ENCODE data around the gene EXOC6B. TPM values are rescaled to one million over a fixed set of nuclear protein-coding genes. Genes with fewer than 3 reads are reported as not detected.

Gene EXOC6B
- total and polyA plus RNA-seq, 11 donors = 18.4 to 192 (median 143) TPM

DNA sequence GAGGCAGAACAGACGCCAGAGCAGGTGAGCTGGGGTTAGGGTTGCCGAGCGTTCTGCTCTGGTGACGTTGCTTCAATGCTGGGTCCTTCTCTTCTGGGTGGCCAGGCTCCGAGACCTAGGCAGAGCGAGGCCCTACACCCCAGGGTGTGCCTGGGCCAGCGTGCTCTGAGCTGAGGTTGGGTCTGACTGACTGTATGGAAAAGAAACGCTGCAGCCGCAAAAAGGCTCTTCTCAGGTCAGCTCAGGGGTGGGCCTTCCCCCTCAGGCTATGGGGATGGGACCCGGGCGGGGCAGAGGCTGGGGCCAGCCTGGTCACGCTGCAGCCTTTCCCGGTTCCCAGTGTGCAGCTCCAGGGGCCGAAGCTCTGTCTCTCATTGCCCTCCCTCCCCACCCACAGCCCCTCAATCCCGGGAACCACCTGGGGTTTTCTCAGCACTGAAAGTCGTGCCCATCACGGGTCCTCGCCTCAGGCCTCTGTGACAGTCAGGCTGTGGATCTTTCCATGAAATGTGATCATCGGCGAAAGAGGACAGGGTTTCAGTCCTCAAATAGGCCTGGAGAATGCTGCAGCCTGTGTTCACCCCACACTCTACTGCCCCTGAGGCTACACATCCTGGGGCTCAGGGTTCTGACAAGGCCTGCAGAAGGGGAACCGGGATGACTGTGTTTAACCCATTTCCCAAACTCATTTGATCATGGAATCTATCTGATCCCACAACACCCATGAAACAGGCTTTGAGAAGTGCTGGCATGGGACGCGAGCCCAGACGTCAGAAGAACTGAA, 697.6 kb downstream of the EXOC6B start:
- intact Hi-C loops (cut with DNase I) = no loop called here
- 88 to 95% (median 92%) methylated on average over 15 to 24 of the region's 24 CpGs for WGBS, 4 donors
- ATAC-seq (no peak), DNase-seq (peak in 1 of 5 donors; percentile 9)
- no peak for TF ChIP-seq POLR2A (IDR thresholded peaks at IDR 0.05)
- TF ChIP-seq, protein P1, sequence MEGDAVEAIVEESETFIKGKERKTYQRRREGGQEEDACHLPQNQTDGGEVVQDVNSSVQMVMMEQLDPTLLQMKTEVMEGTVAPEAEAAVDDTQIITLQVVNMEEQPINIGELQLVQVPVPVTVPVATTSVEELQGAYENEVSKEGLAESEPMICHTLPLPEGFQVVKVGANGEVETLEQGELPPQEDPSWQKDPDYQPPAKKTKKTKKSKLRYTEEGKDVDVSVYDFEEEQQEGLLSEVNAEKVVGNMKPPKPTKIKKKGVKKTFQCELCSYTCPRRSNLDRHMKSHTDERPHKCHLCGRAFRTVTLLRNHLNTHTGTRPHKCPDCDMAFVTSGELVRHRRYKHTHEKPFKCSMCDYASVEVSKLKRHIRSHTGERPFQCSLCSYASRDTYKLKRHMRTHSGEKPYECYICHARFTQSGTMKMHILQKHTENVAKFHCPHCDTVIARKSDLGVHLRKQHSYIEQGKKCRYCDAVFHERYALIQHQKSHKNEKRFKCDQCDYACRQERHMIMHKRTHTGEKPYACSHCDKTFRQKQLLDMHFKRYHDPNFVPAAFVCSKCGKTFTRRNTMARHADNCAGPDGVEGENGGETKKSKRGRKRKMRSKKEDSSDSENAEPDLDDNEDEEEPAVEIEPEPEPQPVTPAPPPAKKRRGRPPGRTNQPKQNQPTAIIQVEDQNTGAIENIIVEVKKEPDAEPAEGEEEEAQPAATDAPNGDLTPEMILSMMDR (IDR thresholded peaks at IDR 0.05) = no peak
- Histone ChIP-seq H3K4me1 (no peaks in the 10 kb centered on the region), H3K27ac (no peak overlapping the region), H3K36me3 (no peaks in the 10 kb centered on the region), H3K9me3 (no peaks in the 10 kb centered on the region), H3K4me3 (no peak overlapping the region), H3K27me3 (peaks cover 0 to 4% (median 0%) of the 10 kb centered on the region in 9 donors)

DNA sequence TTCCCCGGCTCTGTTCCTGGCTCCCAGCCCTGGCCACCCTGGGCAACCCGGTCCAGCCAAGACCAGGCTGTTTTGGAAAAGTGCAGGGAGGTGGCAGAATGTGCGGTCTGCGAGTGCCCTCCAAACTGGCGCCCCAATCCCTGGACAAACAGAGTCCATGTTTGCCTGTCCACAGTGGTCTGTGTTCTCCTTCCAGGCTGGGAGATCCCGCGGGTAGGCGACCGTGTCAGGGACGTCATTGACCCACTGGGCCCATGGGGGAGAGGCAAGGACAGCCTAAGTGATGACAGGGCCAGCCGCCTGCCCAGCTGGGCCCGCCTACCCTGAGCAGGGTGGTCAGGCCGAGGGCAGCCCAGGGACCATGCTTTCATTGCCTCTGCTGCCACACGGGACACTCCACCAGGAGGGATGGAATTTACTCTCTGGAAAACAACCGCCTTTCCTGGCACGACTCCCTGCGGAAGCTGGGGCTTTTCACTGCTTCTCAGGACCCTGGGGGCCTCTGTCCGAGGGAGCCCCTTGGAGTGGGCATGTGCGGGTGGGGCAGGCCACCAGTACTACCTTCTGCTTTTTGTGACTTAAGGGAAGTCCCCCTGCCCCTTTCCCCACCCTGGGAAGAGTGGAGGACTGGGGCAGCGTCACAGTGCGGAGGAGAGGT, 698.3 kb downstream of the EXOC6B start:
- Histone ChIP-seq H3K9me3 (peaks cover 0 to 3% (median 0%) of the 10 kb centered on the region in 12 donors), H3K36me3 (no peaks in the 10 kb centered on the region), H3K27me3 (peaks cover 0 to 5% (median 0%) of the 10 kb centered on the region in 9 donors), H3K4me1 (no peaks in the 10 kb centered on the region), H3K27ac (no peak overlapping the region), H3K4me3 (no peak overlapping the region)
- WGBS, 4 donors = 83 to 89% (median 85%) methylated on average over 16 to 21 of the region's 21 CpGs
- no peak for TF ChIP-seq POLR2A (IDR thresholded peaks at IDR 0.05)
- TF ChIP-seq, protein P1 (IDR thresholded peaks at IDR 0.05) = no peak
- DNase-seq (peak in 1 of 5 donors; percentile 13), ATAC-seq (no peak)
- intact Hi-C loops (cut with DNase I) = no loop called here

DNA sequence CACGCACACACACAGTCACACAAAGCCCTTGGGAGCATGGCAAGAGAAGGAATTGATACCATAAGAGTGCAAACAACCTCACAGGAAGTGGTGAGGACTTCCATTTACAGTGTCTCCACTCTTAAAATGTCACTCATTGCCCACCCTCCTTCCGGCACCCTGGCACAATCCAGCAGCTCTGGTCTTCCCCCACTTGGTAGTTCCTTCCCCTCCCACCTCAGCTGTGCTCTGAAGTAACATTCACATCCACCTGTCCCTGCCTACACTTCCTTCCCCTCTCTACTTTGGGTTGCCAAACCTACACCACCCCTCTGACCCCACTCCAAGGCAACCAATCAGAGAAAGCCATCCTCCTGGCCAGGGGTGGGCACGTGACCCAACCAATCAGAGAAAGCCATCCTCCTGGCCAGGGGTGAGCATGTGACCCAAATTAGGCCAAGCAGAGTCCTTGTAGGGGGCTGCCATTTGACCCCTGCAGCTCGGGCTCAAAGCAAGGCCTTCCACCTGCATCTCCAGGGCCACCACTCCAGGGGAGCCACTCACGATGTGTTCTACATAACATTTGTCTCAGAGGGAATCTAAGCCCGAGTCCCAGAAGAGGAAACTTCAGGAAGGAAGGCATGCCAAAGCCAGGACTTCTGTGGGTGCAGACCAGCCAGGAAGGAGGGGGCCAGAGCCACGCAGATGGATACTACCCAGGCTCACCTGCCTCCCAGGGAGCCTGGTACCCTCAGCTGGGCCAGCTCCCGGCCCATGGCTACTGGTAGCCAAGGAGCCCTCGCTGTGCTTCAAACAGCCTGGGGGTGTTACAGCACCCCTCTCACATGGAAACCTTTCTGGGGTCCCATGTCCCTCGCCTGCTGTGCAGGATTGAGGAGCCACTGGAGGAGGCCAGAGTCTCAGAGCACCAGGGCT, 699.4 kb downstream of the EXOC6B start:
- TF ChIP-seq POLR2A (IDR thresholded peaks at IDR 0.05) = no peak
- H3K36me3 ChIP-seq = no peaks in the 10 kb centered on the region
- peak in 1 of 5 donors; percentile 14 for DNase-seq
- H3K4me3 ChIP-seq = no peak overlapping the region
- no peak overlapping the region for H3K27ac ChIP-seq
- intact Hi-C loops (cut with DNase I) = no loop called here
- H3K9me3 ChIP-seq = peaks cover 0 to 7% (median 0%) of the 10 kb centered on the region in 12 donors
- H3K4me1 ChIP-seq = no peaks in the 10 kb centered on the region
- H3K27me3 ChIP-seq = peaks cover 0 to 8% (median 0%) of the 10 kb centered on the region in 9 donors
- 86 to 89% (median 87%) methylated on average over 9 to 10 of the region's 10 CpGs for WGBS, 4 donors
- ATAC-seq = no peak

Other genes starting within 250 kb of the EXOC6B start
- 10 to 100 TPM; 33.1 to 64.7 (median 39.4) TPM for gene SPR, start 61.4 kb upstream of the EXOC6B start, total RNA-seq
- 10 to 100 TPM; 24.3 to 51.6 TPM for gene SPR, start 61.4 kb upstream of the EXOC6B start, polyA plus RNA-seq
- not detected for gene EMX1, start 91.5 kb upstream of the EXOC6B start, total RNA-seq
- gene EMX1, start 91.5 kb upstream of the EXOC6B start, polyA plus RNA-seq = not detected
- gene SFXN5, start 245.7 kb upstream of the EXOC6B start, total RNA-seq = 10 to 100 TPM in 3 of 9 donors, 1 to 10 TPM in 6; 6.0 to 12.5 (median 9.1) TPM
- gene SFXN5, start 245.7 kb upstream of the EXOC6B start, polyA plus RNA-seq = 1 to 10 TPM; 7.1 to 8.2 TPM

All from heart left ventricle (tissue), 16 donors.